ENCODE data around the gene PAK5.

- TF ChIP-seq POLR2A (IDR thresholded peaks at IDR 0.05) (no peak), CTCF (IDR thresholded peaks at IDR 0.05 in 8 of 11, conservative IDR thresholded peaks at IDR 0.05 in 3 of 11) (no peak)
These were observed 322.5 kb downstream of the PAK5 start for GRCh38 chr20:9516234-9516871.

Measured in spleen (tissue), 7 donors.